Endothelial cell of umbilical vein (primary cell): ENCODE measurements around the gene PSMD5.

Source experiments
- CTCF ChIP-seq, 2 donors: IDR thresholded peaks; 1 replicate in 1 of 2; 2 replicates in 1 of 2; pipeline ENCODE4 v1.5.1; 2011; ENCODE audit warnings: low read length in 2 of 2, mild to moderate bottlenecking in 2 of 2, moderate library complexity in 2 of 2, control low read depth in 1 of 2, inconsistent platforms in 1 of 2, low read depth in 1 of 2; ENCODE audit not compliant: insufficient read depth in 1 of 2; ENCODE audit errors: extremely low read depth in 1 of 2
- EZH2 ChIP-seq: IDR thresholded peaks from 2 replicates; pipeline ENCODE4 v1.6.1; 2012; ENCODE audit warnings: borderline replicate concordance, low read depth, mild to moderate bottlenecking, moderate library complexity, low read length, inconsistent platforms; ENCODE audit not compliant: severe bottlenecking
- FOS ChIP-seq: IDR thresholded peaks from 2 replicates; pipeline ENCODE4 v1.6.1; 2011; ENCODE audit warnings: mild to moderate bottlenecking, low read length, moderate library complexity, borderline replicate concordance; ENCODE audit not compliant: insufficient read depth
- GATA2 ChIP-seq: IDR thresholded peaks from 2 replicates; pipeline ENCODE4 v1.7.0; 2011; ENCODE audit warnings: low read depth, mild to moderate bottlenecking, moderate library complexity, mixed read lengths, low read length; ENCODE audit not compliant: insufficient read length, insufficient read depth
- JUN ChIP-seq: IDR thresholded peaks from 2 replicates; pipeline ENCODE4 v1.6.1; 2011; ENCODE audit warnings: borderline replicate concordance, low read depth; ENCODE audit not compliant: insufficient read length, insufficient read depth
- MAX ChIP-seq: IDR thresholded peaks from 2 replicates; pipeline ENCODE4 v1.6.1; 2011; ENCODE audit not compliant: insufficient read depth, insufficient read length
- MYC ChIP-seq: IDR thresholded peaks from one replicate; pipeline ENCODE4 v1.6.1; 2011; ENCODE audit warnings: mild to moderate bottlenecking, low read depth, low read length
- POLR2A ChIP-seq: IDR thresholded peaks from 2 replicates; pipeline ENCODE4 v1.6.1; 2012; ENCODE audit warnings: low read depth, mild to moderate bottlenecking, control low read depth, low read length
- POLR2AphosphoS5 ChIP-seq: IDR thresholded peaks from 2 replicates; pipeline ENCODE4 v1.6.1; 2012; ENCODE audit warnings: low read depth, mild to moderate bottlenecking, control low read depth, low read length, moderate library complexity; ENCODE audit not compliant: insufficient read depth

- no peak for TF ChIP-seq POLR2A
- TF ChIP-seq CTCF (IDR thresholded peaks at IDR 0.05; ENCODE audit: extremely low read depth in 1 of 2, insufficient read depth in 1 of 2, low read depth in 1 of 2, low read length in 2 of 2): no peak
- no peak for TF ChIP-seq EZH2
- no peak for TF ChIP-seq MAX
- no peak for TF ChIP-seq GATA2
- TF ChIP-seq POLR2AphosphoS5: no peak
- no peak for TF ChIP-seq MYC
- TF ChIP-seq FOS: no peak
- TF ChIP-seq JUN: no peak
Observed at GRCh38 chr9:120833325-120833724, 9.4 kb downstream of the PSMD5 start.
